HFF-Myc (cell line): Measurements from ENCODE around the gene SCD5.
A peak's percentile ranks its signal among the peaks of the same experiment; 100 is the strongest.

Experiments used
- DNase-seq: peaks from one replicate; pipeline ENCODE4 v3.0.0-alpha.2; 2011; ENCODE audit warnings: low read depth; ENCODE audit errors: extremely low read depth
- H3K4me3 ChIP-seq: replicated peaks from 2 replicates; pipeline ENCODE4 v1.5.1; 2011; ENCODE audit warnings: low read depth, mild to moderate bottlenecking, control low read depth, low read length
- TF ChIP-seq, protein P1 (sequence below): IDR thresholded peaks from 2 replicates; pipeline ENCODE4 v1.5.1; 2012; ENCODE audit warnings: mild to moderate bottlenecking, low read depth, low read length, control low read depth; ENCODE audit errors: missing control alignments

The SCD5 gene

DNA sequence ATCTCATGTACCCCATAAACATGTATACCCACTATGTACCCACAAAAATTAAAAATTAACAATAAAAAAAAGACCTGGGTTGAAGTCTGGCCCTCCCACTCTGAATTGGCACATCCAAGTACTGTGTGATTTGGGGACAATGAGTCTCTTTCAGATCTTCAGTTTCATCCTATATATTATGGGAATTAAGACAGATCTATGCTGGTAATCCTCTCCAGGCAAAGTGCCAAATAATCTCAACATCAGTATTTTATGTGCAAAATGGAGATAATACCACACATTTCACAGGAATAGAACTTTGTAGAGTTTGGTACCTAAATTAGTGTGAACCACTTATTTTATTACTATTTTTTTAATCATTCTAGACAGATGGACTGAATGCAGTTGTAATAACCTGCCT lies 11.0 kb upstream of the SCD5 start:
- TF ChIP-seq, protein P1, sequence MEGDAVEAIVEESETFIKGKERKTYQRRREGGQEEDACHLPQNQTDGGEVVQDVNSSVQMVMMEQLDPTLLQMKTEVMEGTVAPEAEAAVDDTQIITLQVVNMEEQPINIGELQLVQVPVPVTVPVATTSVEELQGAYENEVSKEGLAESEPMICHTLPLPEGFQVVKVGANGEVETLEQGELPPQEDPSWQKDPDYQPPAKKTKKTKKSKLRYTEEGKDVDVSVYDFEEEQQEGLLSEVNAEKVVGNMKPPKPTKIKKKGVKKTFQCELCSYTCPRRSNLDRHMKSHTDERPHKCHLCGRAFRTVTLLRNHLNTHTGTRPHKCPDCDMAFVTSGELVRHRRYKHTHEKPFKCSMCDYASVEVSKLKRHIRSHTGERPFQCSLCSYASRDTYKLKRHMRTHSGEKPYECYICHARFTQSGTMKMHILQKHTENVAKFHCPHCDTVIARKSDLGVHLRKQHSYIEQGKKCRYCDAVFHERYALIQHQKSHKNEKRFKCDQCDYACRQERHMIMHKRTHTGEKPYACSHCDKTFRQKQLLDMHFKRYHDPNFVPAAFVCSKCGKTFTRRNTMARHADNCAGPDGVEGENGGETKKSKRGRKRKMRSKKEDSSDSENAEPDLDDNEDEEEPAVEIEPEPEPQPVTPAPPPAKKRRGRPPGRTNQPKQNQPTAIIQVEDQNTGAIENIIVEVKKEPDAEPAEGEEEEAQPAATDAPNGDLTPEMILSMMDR = no peak
- DNase-seq = no peak
- H3K4me3 ChIP-seq = no peak overlapping the region

DNA sequence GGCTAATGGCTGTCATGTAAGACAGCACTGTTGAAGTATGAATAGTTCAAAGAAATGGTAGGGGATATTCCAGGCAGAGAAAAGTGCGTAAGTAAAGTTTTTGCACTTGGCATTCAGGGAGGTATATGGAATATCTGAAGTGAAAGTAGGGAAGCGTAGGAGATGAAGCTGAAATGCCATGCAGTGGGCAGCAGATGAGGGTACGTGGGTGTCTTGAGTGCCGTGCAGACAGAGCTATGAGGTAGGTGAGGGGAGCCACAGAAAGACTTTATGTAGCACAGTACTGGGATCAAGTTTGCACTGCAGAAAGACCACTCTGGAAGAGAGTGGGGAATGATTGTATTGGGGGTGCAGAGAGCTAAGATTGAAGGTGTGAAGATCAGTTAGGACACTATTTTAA lies 5.2 kb upstream of the SCD5 start:
- TF ChIP-seq, protein P1 = no peak
- H3K4me3 ChIP-seq = no peak overlapping the region
- DNase-seq = no peak

DNA sequence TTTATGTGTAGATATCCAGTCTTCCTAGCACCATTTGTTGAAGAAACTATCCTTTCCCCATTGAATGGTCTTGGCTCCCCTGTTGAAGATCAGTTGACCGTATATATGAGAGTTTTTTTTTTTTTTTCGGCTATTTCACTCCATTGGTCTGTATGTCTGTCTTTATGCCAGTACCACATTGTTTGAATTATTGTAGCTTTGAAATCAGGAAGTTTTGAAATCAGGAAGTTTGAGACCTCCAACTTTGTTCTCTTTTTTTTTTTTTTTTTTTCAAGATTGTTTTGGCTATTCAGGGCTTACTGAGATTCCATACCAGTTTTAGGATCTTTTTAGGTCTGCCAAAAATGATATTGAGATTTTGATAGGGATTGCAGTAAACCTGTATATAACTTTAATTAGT lies 4.3 kb upstream of the SCD5 start:
- TF ChIP-seq, protein P1 = no peak
- DNase-seq = no peak
- H3K4me3 ChIP-seq = no peak overlapping the region

DNA sequence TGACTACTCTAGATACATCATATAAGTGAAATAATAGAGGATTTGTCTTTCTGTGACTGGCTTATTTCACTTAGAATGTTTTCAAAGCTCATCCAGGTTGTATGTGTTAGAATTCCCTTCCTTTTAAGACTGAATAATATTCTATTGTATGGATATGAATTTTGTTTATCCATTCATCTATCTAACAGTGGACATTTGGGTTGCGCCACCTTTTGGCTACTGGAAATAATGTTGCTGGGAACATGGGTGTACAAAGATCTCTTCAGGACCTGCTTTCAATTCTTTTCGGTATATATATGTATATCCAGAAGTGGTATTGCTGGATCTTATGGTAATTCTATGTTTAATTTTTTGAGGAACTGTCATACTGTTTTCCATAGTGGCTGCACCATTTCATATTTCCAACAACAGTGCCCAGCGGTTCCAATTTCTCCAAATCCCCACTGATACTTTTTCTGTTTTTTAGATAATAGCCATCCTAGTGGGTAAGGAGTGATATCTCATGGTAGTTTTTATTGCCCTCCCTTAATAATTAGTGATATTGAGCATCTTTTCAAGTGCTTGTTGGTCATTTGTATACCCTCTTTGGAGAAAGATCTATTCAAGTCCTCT lies 3.4 kb upstream of the SCD5 start:
- TF ChIP-seq, protein P1 = peak; percentile 51
- H3K4me3 ChIP-seq = no peak overlapping the region
- DNase-seq = no peak

DNA sequence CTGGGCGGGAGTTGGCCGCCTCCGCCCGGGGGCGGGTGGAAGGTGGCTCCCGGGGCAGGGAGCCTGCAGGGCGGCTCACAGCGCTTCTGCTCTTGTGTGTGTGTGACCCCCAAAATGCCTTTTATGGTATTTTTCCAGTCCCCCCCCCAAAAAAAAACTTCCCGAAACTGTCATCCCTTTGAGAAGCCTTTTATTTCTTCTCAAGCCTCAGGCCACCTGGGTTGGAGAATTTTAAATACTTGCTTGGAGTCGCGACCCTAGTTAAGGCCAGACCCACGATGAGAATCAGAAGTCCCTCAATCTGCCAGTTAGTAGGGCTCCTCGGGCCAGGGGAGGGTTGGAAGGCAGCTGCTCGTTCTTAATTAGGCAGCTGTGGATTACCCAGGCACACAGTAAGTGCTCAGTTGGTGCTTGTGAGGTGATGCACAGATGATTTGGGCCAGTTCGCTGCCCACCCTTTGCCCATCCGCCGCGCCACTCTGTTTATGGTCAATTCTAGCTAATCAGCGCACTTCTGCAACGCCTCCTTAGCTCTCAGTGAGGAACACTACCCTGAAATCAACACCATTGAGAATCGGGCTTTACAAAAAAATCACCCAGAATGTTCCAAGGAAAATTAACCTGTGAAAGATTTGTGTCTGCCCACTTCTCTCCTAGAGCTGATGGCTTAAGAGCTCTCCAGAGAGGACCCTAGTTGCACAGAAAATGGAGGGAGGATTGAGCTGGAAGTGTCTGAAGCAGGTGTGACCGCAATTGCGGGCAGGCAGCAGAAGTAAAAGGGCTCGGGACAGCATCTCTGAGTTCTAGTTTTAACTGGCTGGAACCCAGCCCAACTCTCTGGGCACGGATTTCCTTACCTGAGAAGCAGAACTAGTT lies 648 bp upstream of the SCD5 start:
- TF ChIP-seq, protein P1 = no peak
- DNase-seq = no peak
- H3K4me3 ChIP-seq = peak overlapping the region; percentile 61

DNA sequence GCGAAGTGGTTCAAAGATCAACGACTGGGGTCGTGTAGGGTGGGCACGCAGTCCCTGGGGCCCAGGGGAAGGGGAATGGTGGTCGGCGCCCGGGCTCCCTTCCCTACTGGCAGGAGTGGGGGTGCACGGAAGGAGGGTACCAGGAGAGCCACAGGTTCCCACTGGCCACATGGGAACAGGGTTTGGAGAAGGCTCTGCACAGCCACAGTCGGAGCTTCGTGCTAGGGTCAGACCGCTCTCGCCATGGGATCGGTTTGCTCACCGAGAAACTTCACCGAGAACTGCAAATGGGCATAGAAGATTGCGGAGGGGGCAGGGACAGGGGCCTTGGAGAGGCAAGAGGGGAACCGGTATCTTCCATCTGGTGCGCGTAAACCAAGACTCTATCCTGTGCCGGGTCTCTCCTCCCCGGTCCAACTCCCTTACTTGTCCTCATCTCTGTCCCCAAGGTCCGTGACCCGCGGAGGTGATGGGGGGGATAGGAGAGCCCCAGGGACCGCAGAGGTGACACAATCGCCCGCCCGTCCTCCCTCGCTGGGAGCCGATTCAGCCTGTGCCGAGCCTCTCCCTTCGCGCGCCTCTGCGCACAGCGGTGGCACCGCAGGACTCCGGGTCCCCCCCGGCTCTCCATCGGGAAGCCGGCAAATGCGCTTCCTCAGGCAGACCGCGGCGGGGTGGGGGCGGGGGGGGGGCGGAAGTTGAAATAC lies 1.0 kb downstream of the SCD5 start:
- TF ChIP-seq, protein P1 = no peak
- peak overlapping the region; percentile 61 for H3K4me3 ChIP-seq
- DNase-seq = no peak
